Tibial artery (tissue), 4 donors: ENCODE data around the gene TNFRSF6B.
A peak's percentile ranks its signal among the peaks of the same experiment; 100 is the strongest.

Experiments used
- DNase-seq, 2 donors: peaks; one replicate each; pipeline ENCODE4 v3.0.0-alpha.2; 2019
- H3K27ac ChIP-seq, 2 donors: fragments of 200-600 bp; sonication (generic) in 1 of 2; 1 replicate in 1 of 2; 2 replicates in 1 of 2; pipeline ENCODE4 v1.5.1; 2018 to 2019; ENCODE audit warnings: mild to moderate bottlenecking in 1 of 2
- H3K27me3 ChIP-seq, 2 donors: fragments of 200-600 bp; sonication (generic) in 1 of 2; one replicate each; pipeline versions ENCODE4 v1.5.1 to v1.6.0; 2016 to 2019
- H3K36me3 ChIP-seq, 3 donors: fragments of 200-600 bp; sonication (generic) in 2 of 3; one replicate each; pipeline ENCODE4 v1.5.1; 2016 to 2019; ENCODE audit warnings: mild to moderate bottlenecking in 2 of 3
- H3K4me1 ChIP-seq, 4 donors: fragments of 200-600 bp; sonication (generic) in 2 of 4; 1 replicate in 3 of 4; 2 replicates in 1 of 4; pipeline ENCODE4 v1.5.1; 2016 to 2019
- H3K4me3 ChIP-seq, 2 donors: fragments of 200-600 bp; sonication (generic) in 1 of 2; 1 replicate in 1 of 2; 2 replicates in 1 of 2; pipeline ENCODE4 v1.5.1; 2018 to 2019; ENCODE audit warnings: mild to moderate bottlenecking in 2 of 2
- H3K9me3 ChIP-seq, 3 donors: fragments of 200-600 bp; sonication (generic) in 1 of 3; one replicate each; pipeline ENCODE4 v1.5.1; 2016 to 2019
- intact Hi-C: fragments of 100-400 bp; cut with DNase I; formaldehyde crosslinking; loops from one replicate; pipeline ENCODE4 v1.15.0; 2023; ENCODE audit warnings: low total_unique reads
- TF ChIP-seq, protein P1 (sequence below), 2 experiments: fragments of 200-600 bp in 1 of 2; fragments of 450-650 bp in 1 of 2; IDR thresholded peaks; one replicate each; pipeline ENCODE4 v1.5.1; 2017 to 2019; ENCODE audit warnings: antibody characterized with exemption in 2 of 2, mild to moderate bottlenecking in 1 of 2, moderate library complexity in 1 of 2

Gene TNFRSF6B

DNA sequence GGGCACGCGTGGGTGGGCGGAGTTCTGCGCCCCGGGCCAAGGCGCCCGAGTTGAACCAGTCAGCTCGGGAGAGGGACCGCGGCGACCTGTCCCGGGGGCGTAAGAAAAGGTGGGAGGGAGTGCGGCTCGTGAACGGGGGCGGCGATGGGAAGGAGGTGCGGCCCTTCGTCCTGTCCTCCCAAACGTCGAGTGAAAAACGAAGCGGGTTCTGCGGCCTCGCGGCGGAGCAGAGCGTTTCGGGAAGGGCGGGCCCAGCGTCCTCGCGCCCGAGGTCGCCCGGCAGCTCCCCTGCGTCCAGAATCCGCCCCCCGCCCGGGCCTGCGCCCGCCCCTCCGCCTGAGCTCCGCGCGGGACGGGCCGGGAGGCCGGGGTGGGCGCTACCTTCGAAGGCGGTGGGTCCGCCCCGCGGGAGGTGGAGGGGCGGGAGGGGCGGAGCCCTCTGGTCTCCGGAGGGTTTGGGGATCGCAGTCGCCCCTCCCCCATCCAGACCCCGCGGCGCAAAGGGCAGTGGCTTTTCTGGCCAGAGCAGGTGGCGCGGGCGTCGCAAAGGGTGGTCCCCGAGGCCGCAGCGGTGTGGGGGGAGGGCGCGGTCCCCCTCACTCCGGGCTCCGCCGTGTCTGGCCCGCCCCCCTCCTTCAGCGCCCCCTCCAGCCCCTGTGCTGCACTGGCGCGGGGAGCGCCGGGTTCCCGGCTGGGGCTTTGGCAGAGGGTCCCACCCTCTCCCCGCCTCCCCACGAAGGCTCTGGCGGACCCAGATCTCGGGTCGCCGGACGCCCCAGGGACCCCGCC is 44.1 kb upstream of the TNFRSF6B start:
- Histone ChIP-seq H3K9me3 (no peaks in the 10 kb centered on the region), H3K27ac (no peak overlapping the region), H3K4me1 (peaks cover 0 to 37% (median 28%) of the 10 kb centered on the region in 4 donors), H3K4me3 (peak overlapping the region; percentile 46 to 52), H3K36me3 (no peaks in the 10 kb centered on the region), H3K27me3 (peaks cover 0 to 18% of the 10 kb centered on the region in 2 donors)
- intact Hi-C loops = loop anchor here (10.0 kb wide), 1 partner anchor 82 kb away; the partner anchor contains the start of genes LIME1 and SLC2A4RG
- TF ChIP-seq, protein P1, sequence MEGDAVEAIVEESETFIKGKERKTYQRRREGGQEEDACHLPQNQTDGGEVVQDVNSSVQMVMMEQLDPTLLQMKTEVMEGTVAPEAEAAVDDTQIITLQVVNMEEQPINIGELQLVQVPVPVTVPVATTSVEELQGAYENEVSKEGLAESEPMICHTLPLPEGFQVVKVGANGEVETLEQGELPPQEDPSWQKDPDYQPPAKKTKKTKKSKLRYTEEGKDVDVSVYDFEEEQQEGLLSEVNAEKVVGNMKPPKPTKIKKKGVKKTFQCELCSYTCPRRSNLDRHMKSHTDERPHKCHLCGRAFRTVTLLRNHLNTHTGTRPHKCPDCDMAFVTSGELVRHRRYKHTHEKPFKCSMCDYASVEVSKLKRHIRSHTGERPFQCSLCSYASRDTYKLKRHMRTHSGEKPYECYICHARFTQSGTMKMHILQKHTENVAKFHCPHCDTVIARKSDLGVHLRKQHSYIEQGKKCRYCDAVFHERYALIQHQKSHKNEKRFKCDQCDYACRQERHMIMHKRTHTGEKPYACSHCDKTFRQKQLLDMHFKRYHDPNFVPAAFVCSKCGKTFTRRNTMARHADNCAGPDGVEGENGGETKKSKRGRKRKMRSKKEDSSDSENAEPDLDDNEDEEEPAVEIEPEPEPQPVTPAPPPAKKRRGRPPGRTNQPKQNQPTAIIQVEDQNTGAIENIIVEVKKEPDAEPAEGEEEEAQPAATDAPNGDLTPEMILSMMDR (IDR thresholded peaks at IDR 0.05) = no peak
- no peak for DNase-seq

DNA sequence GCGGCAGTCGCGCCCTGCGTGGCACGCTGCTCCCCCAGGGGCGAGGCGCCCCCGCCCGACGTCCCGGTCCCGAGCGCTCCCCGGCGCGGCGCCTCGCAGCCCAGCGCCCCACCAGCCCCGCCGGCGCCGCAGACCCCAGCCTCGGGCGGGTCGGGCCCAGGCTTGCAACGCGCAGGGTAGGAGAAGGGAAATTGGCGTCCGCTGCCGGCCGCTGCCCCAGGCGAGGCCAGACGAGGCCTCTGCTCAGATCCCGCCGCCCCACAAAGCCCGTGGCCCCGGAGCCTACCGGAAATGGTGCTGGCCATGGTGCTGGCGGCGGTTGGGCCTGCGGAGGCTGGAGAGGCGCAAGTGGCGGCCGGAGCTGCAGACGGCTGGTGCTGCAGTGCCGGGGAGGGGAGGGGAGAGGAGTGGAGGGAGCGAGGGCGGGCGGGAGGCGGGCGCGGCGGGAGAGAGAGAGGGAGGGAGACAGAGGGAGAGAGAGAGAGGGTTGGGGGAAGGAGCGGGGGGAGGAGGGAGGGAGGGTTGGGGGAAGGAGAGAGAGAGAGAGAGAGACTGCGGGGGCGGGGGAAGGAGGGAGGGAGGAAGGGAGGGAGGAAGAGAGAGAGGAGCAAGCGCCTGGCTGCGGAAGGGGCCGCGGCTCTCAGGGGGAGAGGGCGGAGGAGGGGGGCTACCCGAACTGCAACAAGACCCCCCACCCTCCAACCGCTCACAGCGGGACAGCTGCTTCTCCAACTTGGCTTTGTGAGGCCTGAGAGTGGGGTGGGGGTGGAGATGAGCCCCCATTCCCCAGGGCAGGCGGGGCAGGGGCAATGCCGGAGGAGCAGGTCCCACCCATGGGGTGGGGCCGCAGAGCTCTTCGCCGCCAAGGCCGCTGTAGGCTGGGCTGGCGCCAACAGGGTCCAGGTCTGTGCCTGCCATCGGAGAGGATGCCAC is 43.1 kb upstream of the TNFRSF6B start, which contains the start of gene STMN3:
Gene STMN3 (minus strand): TSS at position 384 of the 933 bp plus-strand sequence. CDS start 79 bp downstream, at position 305.
- Histone ChIP-seq H3K4me1 (peaks cover 0 to 42% (median 33%) of the 10 kb centered on the region in 4 donors), H3K27ac (peak within 1 kb of the TSS in 1 of 2 donors; percentile 28), H3K27me3 (peaks cover 0 to 18% of the 10 kb centered on the region in 2 donors), H3K9me3 (no peaks in the 10 kb centered on the region), H3K36me3 (no peaks in the 10 kb centered on the region), H3K4me3 (peak within 1 kb of the TSS; percentile 46 to 52)
- intact Hi-C loops = loop anchor here (10.0 kb wide), 1 partner anchor 81 kb away; the partner anchor contains the start of genes LIME1 and SLC2A4RG
- TF ChIP-seq, protein P1 (IDR thresholded peaks at IDR 0.05) = no peak
- peak; percentile 81 to 90 for DNase-seq

DNA sequence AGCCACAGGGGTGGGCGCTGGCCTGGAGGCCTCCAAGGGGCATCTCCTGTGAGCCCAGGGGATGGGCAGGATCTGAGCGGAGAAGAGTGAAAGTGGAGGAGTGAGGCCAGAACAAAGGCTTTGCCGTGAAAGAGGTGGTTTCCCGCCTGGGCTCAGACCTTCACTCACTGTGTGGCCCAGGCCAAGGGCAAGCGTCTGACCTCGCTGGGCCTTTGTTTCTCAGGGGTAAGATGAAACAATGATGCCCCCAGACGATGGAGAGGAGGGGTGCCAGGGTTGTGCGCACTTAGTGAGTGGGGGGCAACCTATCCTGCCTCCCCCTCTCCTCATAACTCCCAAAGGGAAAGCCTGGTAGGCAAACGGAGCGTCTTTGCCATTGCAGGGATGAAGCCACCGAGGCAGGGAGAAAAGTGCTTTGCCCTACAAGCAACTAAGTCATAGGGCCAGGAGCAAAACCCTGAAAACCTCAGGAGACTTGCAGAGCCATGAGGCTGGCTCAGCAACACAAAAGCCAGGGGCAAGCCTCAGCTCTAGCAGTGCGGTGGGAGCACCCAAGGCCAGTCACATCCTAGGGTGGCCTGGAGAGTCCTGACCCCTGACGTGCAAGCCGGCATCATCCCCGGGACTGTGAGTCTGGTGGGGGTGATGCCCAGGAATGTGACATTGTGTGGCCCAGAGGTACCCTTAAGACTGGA is 42.3 kb upstream of the TNFRSF6B start:
- Histone ChIP-seq H3K9me3 (no peaks in the 10 kb centered on the region), H3K4me3 (peak overlapping the region; percentile 46 to 52), H3K27ac (no peak overlapping the region), H3K4me1 (peaks cover 0 to 46% (median 36%) of the 10 kb centered on the region in 4 donors), H3K36me3 (no peaks in the 10 kb centered on the region), H3K27me3 (peaks cover 0 to 18% of the 10 kb centered on the region in 2 donors)
- intact Hi-C loops = loop anchor here (10.0 kb wide), 1 partner anchor 81 kb away; the partner anchor contains the start of genes LIME1 and SLC2A4RG
- DNase-seq = no peak
- TF ChIP-seq, protein P1 (IDR thresholded peaks at IDR 0.05) = no peak

DNA sequence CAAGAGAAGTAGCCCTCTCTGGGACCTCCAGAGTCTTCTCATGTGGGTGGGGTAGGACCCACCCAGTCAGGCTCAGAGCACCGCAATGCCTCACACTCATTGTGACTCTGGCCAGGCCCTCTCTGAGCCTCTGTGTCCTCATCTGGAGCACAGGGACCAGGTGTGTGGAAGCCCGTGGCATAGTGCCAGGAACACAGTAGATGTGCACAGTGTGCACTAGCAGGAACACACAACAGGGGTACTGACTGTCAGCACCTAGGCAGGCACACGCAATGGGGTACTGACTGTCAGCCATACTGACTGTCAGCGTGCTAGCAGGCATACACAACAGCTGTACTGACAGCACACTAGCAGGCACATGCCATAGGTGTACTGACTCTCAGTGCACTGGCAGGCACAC is 41.2 kb upstream of the TNFRSF6B start:
- no peak for DNase-seq
- no peak overlapping the region for H3K4me3 ChIP-seq
- no peaks in the 10 kb centered on the region for H3K9me3 ChIP-seq
- H3K27me3 ChIP-seq = peaks cover 0 to 18% of the 10 kb centered on the region in 2 donors
- peaks cover 0 to 57% (median 43%) of the 10 kb centered on the region in 4 donors for H3K4me1 ChIP-seq
- H3K27ac ChIP-seq = no peak overlapping the region
- H3K36me3 ChIP-seq = peaks cover 0 to under 1% (median 0%) of the 10 kb centered on the region in 3 donors
- TF ChIP-seq, protein P1 (IDR thresholded peaks at IDR 0.05) = no peak
- intact Hi-C loops = loop anchor here (5.0 to 10.0 kb wide), 2 partner anchors 52 to 80 kb away; partner anchors contain the start of genes ARFRP1, LIME1, SLC2A4RG and ZGPAT
